ENCODE measurements around the gene GRM1.

The GRM1 gene

GRCh38 chr6:146103416-146104072 is 74.7 kb downstream of the GRM1 start:
- no peak for DNase-seq

DNA sequence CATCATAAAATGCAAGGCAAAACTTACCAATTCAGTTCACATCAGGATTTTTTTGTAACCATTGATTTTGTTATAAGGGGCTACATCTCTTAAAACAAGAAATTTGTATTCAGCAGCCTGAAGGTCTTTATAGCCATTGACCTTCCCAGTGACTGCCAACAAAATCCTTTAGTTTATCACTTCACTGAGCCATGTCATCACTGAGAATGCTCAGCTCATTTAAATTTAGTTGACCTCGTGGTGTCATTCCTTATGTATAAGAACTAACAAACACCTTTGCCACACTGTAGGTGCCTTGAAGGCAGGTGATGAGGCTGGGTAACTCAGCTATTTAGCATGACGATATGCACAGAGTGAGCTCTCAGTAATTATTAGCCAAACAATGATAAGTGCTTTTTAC is 77.7 kb downstream of the GRM1 start:
- no peak for DNase-seq

- no peak for DNase-seq
Measured at GRCh38 chr6:146110990-146111389, 82.1 kb downstream of the GRM1 start.

DNA sequence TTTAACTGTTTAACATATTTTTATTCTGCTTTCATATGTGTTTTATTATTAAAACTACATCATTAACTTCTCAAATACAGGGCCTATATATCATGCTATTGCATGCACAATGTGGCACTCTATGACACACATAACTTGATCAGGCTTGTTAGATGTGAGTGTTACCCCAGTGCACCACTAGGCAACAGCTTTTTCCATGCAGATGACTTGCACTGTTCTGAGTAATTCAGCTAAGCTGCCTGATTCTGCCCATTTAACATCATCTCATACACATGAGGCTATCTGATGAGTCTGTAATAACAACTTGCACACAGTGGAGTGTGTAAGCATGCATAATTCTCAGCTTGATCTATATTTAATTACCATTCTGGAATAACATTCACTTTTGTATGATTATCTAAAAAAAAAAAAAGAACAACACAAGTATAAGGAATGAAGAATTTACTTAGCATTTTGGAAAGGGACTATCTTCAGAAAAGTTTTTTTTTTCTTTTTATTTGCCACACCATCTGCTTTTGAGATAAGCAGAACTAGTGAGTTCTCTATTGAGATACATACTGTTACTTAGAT is 83.1 kb downstream of the GRM1 start:
- DNase-seq = no peak

DNA sequence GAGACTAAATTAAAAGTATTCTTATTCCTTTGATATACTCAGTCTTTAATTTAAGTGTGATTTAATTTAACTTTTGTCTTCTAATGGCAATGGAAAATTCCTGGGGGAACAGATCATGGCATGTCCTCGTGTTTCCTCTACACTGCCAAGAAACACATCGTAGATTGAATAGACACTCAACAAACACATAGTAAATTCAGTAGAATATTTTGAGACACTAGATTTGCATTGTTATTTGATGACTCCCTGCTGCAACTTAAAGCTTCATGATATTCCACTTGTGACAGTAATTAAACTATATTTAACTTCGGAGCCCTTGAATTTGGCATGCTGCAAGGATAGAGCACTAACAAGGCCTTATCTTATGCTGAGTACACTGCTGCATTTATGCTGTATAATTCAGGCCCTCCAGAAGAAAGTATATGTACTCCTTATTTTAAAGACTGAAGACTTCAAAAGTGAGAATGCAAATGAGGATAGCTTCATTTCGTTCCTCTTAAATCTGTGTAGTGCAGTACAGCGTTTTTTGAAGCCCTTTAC is 84.3 kb downstream of the GRM1 start:
- DNase-seq = no peak

DNA sequence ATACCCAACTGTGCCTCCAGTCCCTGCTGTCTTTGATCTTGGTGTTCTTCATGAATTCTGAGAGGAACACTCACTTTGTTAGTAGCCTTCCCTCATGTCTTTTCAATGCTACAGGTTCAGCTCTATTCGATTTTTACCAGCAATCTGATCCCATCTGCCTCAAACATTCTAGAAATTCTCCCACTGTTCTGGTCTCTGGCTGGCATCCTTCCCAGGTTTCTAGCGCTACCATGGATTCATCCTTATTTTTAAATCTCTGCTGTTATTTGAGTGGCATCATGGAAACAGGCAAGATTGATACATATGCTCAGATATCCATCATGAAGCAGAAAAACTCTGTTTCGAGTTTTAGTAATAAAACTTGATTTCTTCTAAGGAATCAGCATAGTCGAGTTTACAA is 94.8 kb downstream of the GRM1 start:
- DNase-seq = no peak

DNA sequence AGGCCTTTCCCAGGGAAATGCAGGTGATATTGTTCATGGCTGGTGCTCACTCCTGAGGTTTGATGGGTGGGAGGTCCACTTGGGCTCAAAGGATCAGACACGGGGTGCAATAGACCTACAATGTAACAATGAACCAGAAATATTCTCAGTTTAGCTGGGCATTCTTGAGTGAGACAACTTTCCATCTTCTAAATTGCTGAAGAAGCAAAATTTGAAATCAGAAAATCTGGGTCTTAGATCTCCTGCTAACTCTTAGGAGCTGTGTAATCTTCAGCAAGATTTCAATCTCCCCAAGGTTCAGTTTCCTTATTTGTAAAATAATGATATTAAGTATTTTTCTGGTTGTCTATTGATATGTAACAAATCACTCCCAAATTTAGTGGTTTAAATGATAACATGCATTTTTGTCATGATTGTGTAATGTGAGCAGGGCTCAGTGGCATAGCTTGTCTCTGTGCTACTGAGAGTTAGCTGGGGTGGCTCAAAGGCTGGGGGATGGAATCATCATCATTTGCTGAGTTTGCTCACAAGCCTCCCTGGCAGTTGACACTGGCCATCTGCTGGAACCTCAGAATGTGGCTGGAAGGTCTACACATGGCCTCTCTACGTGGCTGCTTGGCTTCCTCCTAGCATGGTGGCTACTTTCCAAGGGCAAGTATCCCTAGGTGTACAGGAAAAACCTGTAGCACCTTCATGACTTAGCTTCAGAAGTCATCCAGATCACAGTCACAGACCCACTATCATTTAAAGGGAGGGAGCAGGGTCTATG is 98.8 kb downstream of the GRM1 start:
- DNase-seq = no peak

DNA sequence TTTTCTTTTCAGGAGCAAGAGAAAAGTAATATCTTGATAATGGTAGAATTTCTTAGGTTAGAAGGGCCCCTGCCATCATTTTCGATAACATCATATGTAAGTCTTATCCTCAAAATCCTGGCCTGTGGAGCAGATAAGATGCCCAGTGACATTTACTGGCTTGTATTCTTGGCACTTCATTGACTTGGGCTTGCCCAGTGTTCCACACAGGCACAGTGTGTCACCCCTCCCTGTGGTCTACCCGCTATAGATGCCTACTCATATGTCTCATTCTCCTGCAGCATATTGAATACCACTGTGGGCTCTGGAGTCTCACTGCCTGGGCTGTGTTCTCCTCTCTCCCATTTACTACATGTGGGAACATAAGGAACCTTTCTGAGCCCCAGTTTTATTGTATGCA is 105.0 kb downstream of the GRM1 start:
- DNase-seq = no peak

DNA sequence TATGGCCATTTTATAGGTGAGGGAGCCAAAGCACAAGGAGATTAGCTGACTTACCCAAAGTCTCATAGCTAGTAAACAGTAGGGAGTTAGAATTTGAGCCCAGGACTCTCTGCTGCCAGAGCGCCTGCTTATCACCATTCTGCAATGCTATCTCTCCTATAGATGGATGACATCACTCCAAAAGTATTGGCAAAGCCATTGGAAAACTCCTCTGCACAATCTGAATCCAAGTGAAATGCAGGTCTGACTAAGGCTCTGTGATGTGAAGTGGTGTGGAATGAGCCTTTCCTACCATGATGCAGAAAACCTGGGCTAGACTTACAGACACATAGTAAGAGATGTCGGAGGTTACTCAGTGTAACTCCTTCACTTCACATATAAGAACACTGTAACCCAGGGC is 106.3 kb downstream of the GRM1 start:
- DNase-seq = no peak

GRCh38 chr6:146146836-146147235 is 118.0 kb downstream of the GRM1 start:
- no peak for DNase-seq

DNA sequence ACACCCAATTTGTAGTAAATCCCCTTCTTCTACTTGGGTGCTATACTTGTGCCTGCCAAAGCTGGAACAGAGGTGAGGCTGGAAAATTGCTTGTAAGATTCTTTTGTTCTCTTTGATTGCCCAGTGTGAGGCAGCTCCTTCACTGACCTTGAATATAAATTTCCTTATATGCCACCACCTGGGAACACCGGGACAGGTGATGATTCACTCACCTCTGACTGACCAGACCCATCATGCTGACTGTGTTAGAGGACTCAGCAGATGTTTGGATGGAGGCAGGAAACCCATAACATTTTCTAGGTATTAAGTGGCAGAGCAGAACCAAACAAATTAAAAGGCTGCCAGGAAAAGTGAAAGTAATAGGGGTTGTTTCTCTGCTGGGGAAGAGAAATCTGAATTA is 120.9 kb downstream of the GRM1 start:
- no peak for DNase-seq

DNA sequence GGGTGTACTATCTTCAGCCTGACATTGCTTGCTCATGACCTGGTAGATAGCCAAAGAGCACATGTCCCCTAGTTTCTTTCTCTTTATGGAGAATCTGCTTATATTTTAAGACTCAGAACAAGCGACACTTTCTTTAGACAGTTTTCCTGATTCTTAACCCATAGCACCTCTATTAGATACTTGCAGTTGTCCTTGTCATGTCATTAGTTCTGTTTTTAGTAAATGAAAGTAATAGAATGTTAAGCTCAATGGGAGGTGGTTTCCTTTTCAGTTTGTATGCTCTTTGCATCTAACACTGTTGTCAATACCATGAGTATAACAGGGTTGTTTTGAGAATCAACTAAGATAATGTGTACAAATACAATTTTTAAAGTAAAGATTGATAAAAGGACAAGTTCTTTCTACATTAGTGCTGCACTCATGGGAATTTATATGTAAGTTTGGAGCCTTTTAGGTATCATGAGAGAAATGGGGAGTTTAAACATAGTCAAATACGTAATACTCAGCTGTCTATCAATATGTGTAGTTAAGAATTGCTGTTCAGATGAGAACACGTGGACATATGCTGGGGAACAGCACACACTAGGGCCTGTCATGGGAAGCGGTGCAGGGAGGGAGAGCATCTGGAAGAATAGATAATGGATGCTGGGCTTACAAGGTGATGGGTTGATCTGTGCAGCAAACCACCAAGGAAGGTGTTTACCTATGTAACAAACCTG is 124.3 kb downstream of the GRM1 start:
- no peak for DNase-seq

GRCh38 chr6:146154197-146154596 is 125.3 kb downstream of the GRM1 start:
- no peak for DNase-seq

GRCh38 chr6:146161664-146162063 is 132.8 kb downstream of the GRM1 start:
- DNase-seq = no peak

- DNase-seq = no peak
Measured at GRCh38 chr6:146169872-146170271, 141.0 kb downstream of the GRM1 start.

GRCh38 chr6:146177785-146178184 is 148.9 kb downstream of the GRM1 start:
- DNase-seq = no peak

GRCh38 chr6:146183831-146184230 is 155.0 kb downstream of the GRM1 start:
- no peak for DNase-seq

GRCh38 chr6:146184701-146185100 is 155.8 kb downstream of the GRM1 start:
- no peak for DNase-seq

DNA sequence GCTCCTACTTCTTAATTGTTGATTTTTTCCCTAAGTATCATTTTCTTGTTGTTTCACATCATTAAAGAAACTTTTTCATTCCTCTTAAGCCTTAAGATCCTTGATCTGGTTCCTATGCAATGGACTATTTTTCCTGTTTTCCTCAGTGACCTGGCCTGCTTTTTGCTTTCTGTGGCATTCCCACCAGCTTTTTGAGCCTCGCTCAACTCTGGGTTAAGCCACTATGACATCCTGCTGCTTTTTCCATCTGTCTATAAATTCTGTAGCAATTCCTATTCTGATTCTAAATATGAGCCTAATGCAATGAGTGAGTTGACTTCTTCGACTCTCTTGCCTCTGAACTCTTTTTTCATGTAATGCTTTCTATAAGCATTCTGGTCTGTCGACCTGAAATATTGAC is 160.3 kb downstream of the GRM1 start:
- no peak for DNase-seq

DNA sequence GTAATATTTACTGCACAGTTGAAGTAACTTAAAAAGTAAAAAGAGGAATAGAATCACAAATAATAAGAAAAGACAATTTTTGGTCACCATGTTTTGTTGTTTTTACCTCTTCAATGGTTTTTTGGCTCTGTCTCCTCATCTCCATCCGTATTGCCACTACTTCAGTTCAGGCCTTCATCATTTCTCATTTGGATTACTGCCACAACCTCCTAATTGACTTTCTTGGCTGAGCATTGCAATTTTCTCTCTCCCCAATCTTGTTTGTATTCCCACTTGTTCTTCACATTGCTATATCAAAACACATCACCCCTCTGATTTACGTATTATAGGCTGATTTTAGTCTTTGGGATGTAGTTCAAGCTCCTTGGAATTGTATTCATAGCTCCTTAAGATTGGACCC is 161.7 kb downstream of the GRM1 start:
- DNase-seq = no peak

- no peak for DNase-seq
Measured at GRCh38 chr6:146191166-146191565, 162.3 kb downstream of the GRM1 start.

DNA sequence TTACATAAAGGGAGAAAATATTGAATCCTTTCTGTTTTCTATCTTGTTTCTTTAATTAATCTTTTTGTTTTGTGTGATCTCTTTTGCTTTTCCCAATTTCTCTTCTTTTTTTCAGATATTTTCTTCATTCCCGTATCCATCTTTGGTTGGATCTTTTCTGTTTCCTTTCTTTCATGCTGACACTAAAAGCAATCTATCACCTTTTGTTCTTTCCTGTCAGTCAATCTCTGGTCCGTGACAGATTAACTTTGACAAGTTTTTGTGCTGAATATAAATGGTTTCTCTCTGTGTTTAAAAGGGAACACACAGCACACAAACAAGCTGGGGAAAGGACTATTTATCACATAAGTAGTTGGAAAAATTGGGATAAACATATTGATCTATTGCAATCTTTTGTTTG is 162.8 kb downstream of the GRM1 start:
- DNase-seq = no peak

GRCh38 chr6:146194434-146194833 is 165.6 kb downstream of the GRM1 start:
- no peak for DNase-seq

GRCh38 chr6:146200176-146200575 is 171.3 kb downstream of the GRM1 start:
- no peak for DNase-seq

Measured in NCI-H774 (cell line).